Upper lobe of right lung (tissue), 1 donor: ENCODE data around the gene CRYBB2. TPM values are rescaled to one million over a fixed set of nuclear protein-coding genes. Genes with fewer than 3 reads are reported as not detected.
"Not testable (repeated sequence)": the region's sequence is repeated elsewhere in the genome, so short reads cannot be mapped to it uniquely, and the experiment has no call there.

Experiments used
- ATAC-seq: fragments of 200-7000 bp; cut with Tn5 transposase; one replicate; pipeline ENCODE4 v1.9.1; 2020; ENCODE audit warnings: mild to moderate bottlenecking, moderate library complexity
- DNase-seq: peaks from one replicate; pipeline ENCODE4 v3.0.0-alpha.2; 2020
- H3K27ac ChIP-seq: fragments of 200-600 bp; one replicate; pipeline ENCODE4 v1.8.0; 2022
- H3K27me3 ChIP-seq: fragments of 200-600 bp; one replicate; pipeline ENCODE4 v1.8.0; 2022; ENCODE audit warnings: mild to moderate bottlenecking
- H3K36me3 ChIP-seq: fragments of 200-600 bp; one replicate; pipeline ENCODE4 v1.8.0; 2022
- H3K4me1 ChIP-seq: fragments of 200-600 bp; one replicate; pipeline ENCODE4 v1.8.0; 2022
- H3K4me3 ChIP-seq: fragments of 200-600 bp; one replicate; pipeline ENCODE4 v1.8.0; 2022; ENCODE audit warnings: mild to moderate bottlenecking
- H3K9me3 ChIP-seq: fragments of 200-600 bp; one replicate; pipeline ENCODE4 v1.8.0; 2022
- intact Hi-C: fragments of 100-400 bp; cut with DNase I; formaldehyde crosslinking; loops from one replicate; pipeline ENCODE4 v1.11.0; 2022
- total RNA-seq: library from RNA; stranded (reverse); fragmentation: NEBNext Ultra II Directional; extraction: Animal tissue kit (Norgen Biotek cat#: 25700); gene quantifications from one replicate; pipeline ENCODE4 v1.2.1, GENCODE V29; 2021
- donor health status: DM: no; HTN: yes; CAD: no; lungs with severe emphysema.

Gene CRYBB2
- total RNA-seq, 1 donor from 2014 or later, result not detected

GRCh38 chr22:25267567-25267966, 48.1 kb downstream of the CRYBB2 start:
- H3K9me3 ChIP-seq, H3K27ac ChIP-seq, DNase-seq, intact Hi-C loops, H3K4me3 ChIP-seq, ATAC-seq, H3K36me3 ChIP-seq, H3K27me3 ChIP-seq, H3K4me1 ChIP-seq: not testable (repeated sequence)

- H3K4me1 ChIP-seq, H3K27me3 ChIP-seq, ATAC-seq, DNase-seq, H3K9me3 ChIP-seq, H3K36me3 ChIP-seq, H3K27ac ChIP-seq, H3K4me3 ChIP-seq, intact Hi-C loops: not testable (repeated sequence)
Observed at GRCh38 chr22:25268902-25269301, 49.5 kb downstream of the CRYBB2 start.

- H3K36me3 ChIP-seq, DNase-seq, H3K27me3 ChIP-seq, H3K4me3 ChIP-seq, intact Hi-C loops, H3K4me1 ChIP-seq, H3K27ac ChIP-seq, ATAC-seq, H3K9me3 ChIP-seq: not testable (repeated sequence)
Observed at GRCh38 chr22:25270061-25270460, 50.6 kb downstream of the CRYBB2 start.

GRCh38 chr22:25273231-25273630, 53.8 kb downstream of the CRYBB2 start:
- H3K9me3 ChIP-seq, H3K36me3 ChIP-seq, H3K27ac ChIP-seq, DNase-seq, intact Hi-C loops, H3K4me1 ChIP-seq, ATAC-seq, H3K27me3 ChIP-seq, H3K4me3 ChIP-seq: not testable (repeated sequence)

GRCh38 chr22:25273928-25274327, 54.5 kb downstream of the CRYBB2 start:
- DNase-seq, H3K27ac ChIP-seq, H3K9me3 ChIP-seq, ATAC-seq, H3K4me3 ChIP-seq, H3K4me1 ChIP-seq, H3K36me3 ChIP-seq, H3K27me3 ChIP-seq, intact Hi-C loops: not testable (repeated sequence)

GRCh38 chr22:25280118-25280517, 60.7 kb downstream of the CRYBB2 start:
- H3K27ac ChIP-seq, ATAC-seq: not testable (repeated sequence)

More at GRCh38 chr22:25280118-25280517, 60.7 kb downstream of the CRYBB2 start:
- H3K27me3 ChIP-seq, result peaks cover 47% of the 10 kb centered on the region
- H3K4me1 ChIP-seq, H3K9me3 ChIP-seq, intact Hi-C loops, DNase-seq, H3K36me3 ChIP-seq, H3K4me3 ChIP-seq: not testable (repeated sequence)

Other genes with a start within 250 kb of the CRYBB2 start
- gene CRYBB3, start 19.8 kb upstream of the CRYBB2 start, total RNA-seq, result 0.72 TPM